ENCODE results near the gene KBTBD7.

KBTBD7 gene, protein sequence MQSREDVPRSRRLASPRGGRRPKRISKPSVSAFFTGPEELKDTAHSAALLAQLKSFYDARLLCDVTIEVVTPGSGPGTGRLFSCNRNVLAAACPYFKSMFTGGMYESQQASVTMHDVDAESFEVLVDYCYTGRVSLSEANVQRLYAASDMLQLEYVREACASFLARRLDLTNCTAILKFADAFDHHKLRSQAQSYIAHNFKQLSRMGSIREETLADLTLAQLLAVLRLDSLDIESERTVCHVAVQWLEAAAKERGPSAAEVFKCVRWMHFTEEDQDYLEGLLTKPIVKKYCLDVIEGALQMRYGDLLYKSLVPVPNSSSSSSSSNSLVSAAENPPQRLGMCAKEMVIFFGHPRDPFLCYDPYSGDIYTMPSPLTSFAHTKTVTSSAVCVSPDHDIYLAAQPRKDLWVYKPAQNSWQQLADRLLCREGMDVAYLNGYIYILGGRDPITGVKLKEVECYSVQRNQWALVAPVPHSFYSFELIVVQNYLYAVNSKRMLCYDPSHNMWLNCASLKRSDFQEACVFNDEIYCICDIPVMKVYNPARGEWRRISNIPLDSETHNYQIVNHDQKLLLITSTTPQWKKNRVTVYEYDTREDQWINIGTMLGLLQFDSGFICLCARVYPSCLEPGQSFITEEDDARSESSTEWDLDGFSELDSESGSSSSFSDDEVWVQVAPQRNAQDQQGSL

DNA sequence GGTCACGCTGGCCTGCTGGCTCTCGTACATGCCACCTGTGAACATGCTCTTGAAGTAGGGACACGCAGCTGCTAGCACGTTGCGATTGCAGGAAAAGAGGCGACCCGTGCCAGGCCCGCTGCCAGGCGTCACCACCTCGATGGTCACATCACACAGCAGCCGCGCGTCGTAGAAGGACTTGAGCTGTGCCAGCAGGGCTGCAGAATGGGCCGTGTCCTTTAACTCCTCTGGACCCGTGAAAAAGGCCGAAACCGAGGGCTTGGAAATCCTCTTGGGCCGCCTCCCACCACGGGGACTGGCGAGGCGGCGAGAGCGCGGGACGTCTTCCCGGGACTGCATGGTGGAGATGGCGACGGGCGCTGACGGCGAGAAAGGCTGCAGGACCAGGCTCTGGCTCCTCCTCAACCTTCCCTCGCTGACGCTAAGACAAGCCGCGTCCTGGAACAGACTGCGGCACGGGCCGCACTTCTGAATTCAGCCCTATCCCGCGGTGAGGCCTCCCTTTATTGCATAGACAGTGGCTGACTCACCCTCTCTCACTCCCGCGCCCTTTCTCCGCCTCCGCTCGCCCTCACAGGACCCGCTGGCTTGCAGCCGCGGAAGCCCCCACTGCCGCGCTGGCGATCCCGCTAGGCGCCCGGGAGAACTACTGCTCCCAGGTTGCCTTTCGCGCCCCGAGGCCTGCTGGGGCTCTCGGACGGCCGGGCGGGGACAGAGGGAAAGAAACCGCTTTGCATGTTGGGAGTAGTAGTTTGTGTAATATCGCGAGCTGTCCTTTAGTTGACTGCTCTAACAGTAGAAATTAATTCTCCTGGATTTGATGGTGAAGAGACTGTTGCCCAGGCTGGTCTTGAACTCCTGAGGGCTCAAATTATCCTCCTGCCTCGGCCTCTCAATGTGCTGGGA is at the start of gene KBTBD7:
TSS of gene KBTBD7 (minus strand) at position 651 of the 906 bp plus-strand sequence. CDS start at position 339, 312 bp downstream.
- peak; percentile 95 for DNase-seq

DNA sequence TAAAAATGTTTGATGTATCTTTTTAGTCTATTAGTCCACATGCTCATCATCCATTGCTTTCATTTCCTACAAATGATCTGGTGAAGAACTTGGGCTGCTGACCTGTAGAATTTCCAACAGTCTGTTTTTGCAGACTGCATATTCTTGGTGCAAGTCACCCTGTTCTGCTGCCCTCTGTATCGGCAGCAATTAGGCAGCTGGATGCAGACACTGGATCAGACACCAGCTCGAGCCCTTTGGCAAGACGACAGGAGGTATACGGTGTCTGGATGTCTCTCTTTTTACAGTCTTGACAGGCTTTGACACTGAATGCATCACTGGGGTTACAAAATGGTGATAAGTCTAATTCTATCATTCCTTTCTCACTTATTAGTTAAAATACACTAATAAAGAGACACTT is 47.3 kb upstream of the KBTBD7 start:
- DNase-seq, result no peak

DNA sequence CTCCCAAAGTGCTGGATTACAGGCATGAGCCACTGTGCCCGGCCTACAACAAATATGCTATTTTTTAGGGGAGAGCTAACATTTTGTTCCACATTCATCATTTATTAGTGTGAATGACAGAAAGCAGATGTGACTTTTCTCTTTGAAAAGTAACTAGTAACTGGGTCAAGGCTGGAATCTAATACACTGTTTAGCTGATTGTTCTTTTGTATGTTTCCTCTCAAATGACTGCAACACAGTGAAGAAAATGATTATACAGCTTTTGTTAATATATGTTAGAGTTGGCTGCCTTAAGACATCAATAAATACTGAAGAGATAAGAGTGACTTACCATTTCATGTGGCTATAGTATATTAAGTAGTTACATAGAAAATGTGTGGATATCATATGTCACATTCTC is 42.0 kb upstream of the KBTBD7 start:
- DNase-seq, result no peak

DNA sequence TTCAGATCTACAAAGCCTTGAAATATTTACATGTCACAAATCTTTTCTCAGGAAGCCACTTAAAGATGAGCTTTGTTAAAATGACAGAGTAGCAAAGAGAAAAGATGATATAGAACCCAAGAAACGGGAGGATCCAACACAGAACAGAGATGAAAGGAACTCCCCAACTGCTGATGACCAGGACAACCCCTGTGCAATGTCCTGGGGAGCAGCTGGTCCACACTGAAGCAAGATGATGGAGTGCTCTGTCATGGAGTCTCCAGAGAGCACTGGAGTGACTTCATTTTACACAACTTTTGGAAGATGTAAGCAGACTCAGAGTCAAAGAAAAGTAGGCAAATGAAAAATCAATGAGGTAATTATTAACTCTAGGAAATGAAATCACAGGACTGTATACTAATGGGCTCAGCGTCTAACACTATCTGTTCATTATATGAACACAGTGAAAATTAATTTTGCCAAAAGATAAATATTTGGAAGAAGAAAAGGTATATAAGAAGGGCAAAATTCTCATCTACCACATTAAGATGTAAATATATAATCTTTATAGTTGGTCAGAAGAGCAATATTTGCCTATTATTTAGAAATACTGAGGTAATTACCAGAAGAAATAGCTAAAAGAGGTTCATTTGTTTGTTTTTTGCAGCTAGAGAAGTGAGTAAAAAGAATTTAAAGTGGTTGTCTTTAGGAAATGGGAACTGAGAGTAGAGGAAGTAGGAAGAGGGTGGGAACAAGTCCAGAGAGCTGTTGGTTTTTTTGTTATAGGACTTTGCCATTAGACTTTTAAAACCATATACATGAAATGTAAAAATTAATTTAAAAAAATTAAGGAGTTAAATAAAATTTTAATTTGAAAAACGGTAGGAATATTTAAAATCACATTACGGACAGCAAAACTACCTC is 38.5 kb upstream of the KBTBD7 start:
- DNase-seq, result no peak

DNA sequence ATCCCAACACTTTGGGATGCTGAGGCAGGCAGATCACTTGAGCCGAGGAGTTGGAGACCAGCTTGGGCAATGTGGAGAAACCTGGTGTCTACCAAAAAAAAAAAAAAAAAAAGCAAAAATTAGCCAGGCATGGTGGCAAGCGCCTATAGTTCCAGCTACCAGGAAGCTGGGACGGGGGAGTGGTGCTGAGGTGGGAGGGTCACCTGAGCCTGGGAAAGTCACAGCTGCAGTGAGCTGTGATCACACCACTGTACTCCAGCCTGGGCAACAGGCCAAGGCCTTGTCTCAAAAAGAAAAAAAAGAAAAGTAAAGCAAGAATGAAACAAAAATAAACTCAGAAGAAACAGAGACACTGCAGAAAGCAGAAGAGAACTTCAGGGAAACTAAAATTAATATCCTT is 37.4 kb upstream of the KBTBD7 start:
- DNase-seq, result no peak

DNA sequence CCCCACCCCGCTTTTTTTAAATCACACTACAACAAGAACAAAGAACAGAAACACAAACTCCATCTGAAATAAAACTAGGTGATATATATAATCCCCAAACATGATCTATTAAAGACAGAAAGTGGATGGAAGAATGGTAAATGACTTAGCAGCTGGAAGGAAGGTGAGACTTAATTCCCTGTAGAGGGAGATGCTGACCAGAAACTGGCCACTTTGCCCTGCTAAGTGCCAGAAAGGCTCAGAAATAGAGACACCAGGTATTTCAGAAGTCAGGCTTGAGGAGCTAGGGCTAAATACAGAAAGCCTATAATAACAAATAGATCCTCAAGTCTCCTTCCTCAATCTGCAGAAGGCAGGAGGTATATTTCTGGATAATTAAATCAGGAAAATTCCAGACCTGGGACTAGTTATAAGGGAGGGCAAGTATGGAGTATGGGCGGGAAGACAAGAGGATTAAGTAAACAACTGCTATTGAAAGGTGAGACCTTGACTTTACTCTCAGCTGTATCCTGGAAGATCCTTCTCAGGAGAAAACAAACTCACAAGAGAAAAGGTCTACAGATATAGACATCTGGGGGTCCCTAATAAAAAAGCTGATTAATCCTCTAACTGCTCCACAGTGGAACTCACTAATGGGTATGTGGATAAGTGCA is 36.8 kb upstream of the KBTBD7 start:
- no peak for DNase-seq

DNA sequence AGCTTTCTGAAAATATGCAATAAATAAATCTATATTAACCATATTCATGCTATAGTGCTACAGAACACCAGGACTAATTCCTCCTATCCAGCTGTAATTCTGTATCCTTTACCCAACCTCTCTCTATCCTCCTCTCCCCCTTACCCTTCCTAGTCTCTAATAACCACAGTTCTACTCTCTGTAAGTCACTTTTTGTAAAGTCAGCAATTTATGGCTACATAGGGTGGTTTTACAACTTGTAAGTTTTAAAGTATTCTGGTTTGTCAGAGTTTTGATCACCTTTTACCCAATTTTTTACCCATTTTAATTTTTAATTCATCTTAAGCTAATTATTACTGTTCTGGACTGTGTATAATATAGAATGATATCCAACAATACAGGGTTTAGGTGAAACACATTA is 35.0 kb upstream of the KBTBD7 start:
- no peak for DNase-seq

DNA sequence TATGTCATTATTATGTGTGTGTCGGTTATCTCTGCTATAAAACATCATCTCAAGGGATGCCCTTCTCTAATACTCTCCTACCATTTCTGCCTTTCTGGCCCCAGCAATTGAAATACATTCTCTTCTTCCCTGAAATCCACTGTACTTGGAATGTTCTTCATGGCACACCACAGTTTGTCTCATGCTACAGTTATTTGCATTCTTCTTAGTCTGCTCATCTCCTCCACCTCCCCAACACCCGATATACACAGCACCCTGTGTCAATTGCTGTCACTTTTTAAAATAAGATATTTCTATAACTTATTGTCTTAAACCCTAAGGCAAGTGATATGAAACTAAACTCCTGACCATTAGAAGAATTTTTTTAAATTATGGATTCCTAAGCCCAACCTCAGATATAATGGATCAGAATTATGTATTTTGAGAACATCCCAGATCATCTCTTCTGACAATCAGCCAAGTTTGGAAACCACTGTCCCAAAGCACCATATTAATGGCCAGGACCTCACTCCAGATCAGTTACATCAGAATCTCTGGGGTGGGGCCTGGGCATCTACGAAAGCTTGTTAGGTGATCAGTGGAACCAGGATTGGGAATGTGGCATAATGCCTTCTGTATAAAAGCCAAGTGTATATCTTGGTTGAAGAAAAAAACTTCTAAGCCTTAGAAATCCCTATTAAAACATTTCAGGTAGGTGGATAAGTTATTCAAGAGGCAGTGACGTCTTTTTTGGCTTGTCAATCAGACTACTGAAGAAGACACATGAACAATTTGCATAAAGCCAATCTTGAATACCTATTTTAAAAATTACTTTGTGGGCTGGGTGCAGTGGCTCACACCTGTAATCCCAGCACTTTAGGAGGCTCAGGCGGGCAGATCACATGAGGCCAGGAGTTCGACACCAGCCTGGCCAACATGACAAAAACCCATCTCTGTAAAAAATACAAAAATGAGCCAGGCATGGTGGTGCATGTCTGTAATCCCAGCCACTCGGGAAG is 30.0 kb upstream of the KBTBD7 start:
- DNase-seq, result no peak

DNA sequence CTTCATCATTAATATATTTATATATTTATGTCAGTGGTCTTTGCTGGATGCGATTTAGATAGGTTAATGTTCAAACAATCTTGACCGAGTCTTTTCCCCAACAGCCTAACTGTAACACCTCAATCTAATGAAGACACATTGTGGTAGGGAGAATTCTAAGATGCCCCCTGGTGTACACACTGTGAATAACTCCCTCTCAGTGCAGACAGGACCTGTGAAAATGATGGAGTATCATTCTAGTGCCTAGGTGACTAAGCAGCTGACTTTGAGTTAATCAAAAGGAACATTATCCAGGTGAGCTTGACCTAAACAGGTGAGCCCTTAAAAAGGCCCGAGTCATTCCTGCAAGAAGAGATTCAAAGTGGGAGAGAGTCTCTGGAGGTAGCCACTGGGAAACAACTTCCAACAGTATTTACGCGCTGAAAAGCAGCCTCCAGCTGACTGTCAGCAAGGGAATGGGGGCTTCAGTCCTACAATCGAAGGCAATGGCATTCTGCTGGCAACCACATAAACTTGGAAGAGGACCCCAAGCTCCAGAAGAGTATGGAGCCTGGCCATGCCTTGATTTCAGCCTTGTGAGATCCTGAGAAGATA is 28.0 kb upstream of the KBTBD7 start:
- DNase-seq, result peak; percentile 50

DNA sequence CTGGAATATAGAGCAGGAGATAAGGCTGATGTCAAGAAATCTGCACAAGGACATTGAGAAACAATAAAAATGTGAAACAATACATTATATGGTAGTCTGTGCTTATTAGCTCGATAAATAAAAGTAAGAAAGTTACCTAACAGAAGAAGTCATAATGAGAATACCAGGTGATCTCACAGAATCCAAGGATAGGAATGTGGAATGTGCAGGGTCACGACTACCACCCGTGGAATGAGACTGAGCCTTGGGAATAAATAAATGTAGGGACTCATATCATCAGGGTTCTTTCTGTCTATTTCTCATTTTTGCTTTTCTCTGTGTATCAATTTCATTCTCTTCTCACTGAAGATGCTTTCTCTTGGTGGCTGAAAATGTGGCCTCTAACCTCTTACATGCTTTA is 26.0 kb upstream of the KBTBD7 start:
- no peak for DNase-seq

DNA sequence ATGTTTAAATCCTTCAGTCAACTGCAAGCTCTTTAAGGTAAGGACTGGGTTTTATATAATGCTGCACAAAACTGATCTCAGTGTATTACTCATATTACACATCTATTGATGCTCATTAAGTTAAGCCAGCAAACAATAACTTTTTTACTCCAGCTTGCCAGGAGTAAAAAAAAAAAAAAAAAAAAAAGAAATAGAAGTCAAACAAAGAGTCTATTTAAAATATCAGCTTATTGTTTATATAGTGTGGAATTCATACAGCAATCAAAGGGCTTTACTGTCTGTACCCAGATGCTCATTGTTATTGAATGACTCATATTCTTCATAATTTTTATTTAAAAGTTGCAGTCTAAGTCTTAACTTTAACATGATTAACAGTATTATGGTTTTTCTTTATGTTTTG is 21.8 kb upstream of the KBTBD7 start:
- no peak for DNase-seq

DNA sequence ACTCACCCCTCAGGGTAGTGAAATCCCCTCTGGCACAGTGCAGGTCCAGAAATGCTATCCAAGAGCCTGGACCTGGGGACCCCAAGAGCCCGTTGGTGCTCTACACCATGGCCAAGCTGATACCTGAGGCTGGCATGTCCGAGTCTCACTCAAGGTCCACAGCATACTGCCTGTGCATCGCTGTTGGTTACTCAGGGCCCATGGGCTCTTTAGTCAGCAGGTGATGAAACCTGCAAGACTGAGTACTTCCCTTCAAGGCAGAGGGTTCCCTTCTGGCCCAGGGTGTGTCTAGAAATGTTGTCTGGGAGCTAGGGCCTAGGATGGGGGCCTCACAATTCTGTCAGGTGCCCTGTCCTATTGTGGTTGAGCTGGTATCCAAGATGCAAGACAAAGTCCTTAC is 19.6 kb upstream of the KBTBD7 start:
- DNase-seq, result no peak

DNA sequence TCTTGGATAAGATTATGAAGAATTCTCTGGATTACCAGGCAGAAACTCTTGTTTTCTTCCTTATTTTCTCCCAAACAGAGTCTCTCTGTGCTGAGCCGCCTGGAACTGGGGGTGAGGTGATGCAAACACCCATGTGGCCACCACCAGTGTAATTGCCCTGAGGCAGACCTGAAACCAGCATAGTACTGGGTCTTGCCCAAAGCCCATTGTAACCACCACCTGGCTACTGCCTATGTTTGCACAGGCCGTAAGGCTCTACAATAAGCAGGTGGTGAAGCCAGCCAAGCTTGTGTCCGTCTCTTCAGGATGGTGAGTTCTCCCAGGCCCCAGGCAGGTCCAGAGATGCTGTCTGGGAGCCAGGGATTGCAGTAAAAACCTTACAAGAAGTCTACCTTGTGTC is 18.9 kb upstream of the KBTBD7 start:
- DNase-seq, result no peak

DNA sequence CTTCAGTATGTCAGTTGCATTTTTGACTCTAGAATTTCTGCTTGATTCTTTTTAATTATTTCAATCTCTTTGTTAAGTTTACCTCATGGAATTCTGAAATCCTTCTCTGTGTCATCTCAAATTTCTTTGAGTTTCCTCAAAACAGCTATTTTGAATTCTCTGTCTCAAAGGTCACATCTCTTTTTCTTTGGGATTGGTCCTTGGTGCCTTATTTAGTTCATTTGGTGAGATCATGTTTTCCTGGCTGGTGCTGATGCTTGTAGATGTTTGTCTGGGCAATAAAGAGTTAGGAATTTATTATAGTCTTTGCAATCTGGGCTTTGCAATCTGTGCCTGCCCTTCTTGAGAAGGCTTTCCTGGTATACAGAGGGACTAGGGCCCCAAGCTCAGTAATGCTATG is 18.5 kb upstream of the KBTBD7 start:
- no peak for DNase-seq

DNA sequence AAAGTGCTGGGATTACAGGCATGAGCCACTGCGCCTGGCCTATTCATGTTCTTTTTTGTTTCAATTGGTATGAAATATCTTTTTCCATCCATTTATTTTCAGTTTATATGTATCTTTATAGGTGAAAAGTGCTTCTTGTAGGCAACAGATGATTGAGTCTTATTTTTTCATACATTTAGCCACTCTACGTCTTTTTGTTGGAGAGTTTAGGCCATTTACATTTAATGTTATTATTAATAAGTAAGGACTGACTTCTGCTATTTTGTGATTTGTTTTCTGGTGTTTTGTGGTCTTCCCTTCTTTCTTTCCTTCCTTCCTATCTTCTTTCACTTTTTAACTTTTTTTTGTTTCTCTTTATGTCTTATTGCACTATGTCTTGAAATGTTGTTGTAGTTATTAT is 16.7 kb upstream of the KBTBD7 start:
- no peak for DNase-seq

DNA sequence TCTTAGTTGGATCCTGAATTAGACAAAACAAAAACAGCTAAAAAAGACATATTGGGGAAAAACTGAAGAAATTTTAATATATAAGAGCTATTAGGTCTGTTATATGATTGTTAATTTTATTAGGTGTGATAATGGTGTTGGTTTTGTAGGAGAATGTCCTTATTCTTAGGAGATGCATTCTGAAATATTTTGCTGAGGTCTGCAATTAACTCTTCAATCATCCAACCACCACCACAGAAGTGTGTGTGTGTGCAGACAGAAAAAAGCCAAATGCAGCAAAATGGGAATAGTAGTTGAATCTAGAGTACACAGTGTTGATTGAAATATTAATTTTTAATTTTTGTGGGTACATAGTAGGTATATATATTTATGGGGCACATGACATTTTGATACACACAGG is 12.1 kb upstream of the KBTBD7 start:
- no peak for DNase-seq

DNA sequence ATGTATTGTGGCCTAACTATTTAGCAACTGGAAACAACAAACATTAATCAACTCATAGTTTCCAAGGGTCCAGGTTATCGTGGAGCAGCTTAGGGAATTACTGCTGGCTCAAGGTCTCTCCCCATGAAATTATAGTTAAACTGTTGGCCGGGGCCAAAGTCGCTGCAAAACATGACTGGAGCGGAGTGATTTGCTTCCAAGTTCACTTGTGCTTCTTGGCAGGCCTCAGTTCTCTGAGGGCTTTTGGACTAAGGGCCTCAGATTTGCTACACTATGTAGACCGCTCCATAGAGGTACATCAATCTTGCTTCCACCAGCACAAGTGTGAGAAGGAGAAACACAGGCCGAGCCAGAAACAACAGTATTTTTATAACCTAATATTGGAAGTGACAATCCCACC is 9.4 kb upstream of the KBTBD7 start:
- no peak for DNase-seq

DNA sequence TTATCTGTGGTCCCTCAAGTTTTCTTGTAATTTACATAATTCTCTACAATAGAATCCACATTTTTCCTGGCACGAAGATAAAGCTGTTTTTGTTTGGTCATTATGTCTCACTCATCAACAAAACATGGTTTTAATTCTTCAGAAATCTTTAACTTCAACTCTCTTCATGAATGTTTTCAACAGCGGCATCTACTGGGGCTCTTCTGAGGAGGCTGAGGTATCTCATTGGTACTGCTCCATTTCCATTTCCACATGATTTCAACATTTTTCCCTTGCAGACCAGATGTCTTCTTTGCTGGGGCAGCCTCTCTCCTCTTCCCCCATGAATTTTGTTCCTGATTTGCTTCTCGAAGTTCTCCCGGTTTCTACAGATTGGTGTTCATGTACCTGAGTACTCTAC is 5.8 kb upstream of the KBTBD7 start:
- DNase-seq, result no peak

DNA sequence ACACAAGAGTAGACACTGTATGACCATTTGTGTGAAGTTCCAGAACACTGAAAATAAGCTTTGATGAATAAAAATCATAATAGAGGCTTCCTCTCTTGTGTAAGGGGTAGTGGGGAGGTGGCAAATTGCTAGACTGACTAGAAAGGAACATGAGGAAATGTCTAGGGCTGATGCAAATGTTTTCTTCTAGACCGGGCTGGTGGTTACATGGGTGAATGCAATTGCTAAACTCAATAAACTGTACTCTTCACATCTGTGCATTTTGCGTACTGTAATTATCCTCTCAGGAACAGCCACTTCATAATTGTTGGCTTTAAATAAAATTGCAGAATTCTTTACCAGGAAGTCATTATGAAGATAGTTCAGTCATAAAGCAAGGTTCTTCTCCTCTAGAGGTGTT is 5.2 kb upstream of the KBTBD7 start:
- DNase-seq, result no peak

DNA sequence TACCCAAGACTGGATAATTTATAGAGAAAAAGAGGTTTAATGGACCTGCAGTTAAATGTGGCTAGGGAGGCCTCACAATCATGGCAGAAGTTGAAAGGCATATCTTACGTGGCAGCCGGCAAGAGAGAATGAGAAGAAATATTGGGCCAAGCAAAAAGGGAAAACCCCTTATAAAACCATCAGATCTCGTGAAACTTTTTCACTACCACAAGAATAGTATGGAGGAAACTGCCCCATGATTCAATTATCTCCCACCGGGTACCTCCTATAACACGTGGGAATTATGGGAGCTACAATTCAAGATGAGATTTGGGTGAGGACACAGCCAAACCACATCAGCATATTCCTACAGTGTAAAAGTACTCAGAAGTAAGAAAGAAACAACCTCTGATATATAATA is 4.7 kb upstream of the KBTBD7 start:
- no peak for DNase-seq

All from activated naive CD4-positive, alpha-beta T cell treated with anti-CD3 and anti-CD28 coated beads, Interleukin-2, amount 50 U/mL, for 16 hours (primary cell).